Activated naive CD4-positive, alpha-beta T cell treated with anti-CD3 and anti-CD28 coated beads, Interleukin-2, amount 50 U/mL, for 72 hours (primary cell): Measurements from ENCODE around the gene PROK2. TPM values are rescaled to one million over a fixed set of nuclear protein-coding genes. Genes with fewer than 3 reads are reported as not detected.

ENCODE experiments used
- ATAC-seq, 2 donors: fragments of 150-1000 bp; cut with Tn5 transposase; 2 replicates each; pipeline ENCODE4 v1.10.0; 2021; ENCODE audit warnings: mild to moderate bottlenecking in 2 of 2, moderate library complexity in 2 of 2
- DNase-seq, 2 donors: peaks; one replicate each; pipeline ENCODE4 v3.0.0; 2021 to 2022; ENCODE audit warnings: low spot score in 2 of 2
- H3K27ac Mint-ChIP-seq, 2 donors: one replicate each; pipeline ENCODE4 v1.8.0; 2022; ENCODE audit warnings: mild to moderate bottlenecking in 2 of 2, mixed read lengths in 2 of 2
- H3K36me3 Mint-ChIP-seq, 2 donors: one replicate each; pipeline ENCODE4 v1.8.0; 2022; ENCODE audit warnings: mixed read lengths in 2 of 2
- H3K9me3 Mint-ChIP-seq, 2 donors: one replicate each; pipeline ENCODE4 v1.8.0; 2022; ENCODE audit warnings: mixed read lengths in 2 of 2
- total RNA-seq, 2 donors: library from RNA; stranded (reverse); gene quantifications; one replicate each; pipeline ENCODE4 v1.2.3, GENCODE V29; 2022

Gene PROK2
- total RNA-seq, 2 donors from 2014 or later = not detected

DNA sequence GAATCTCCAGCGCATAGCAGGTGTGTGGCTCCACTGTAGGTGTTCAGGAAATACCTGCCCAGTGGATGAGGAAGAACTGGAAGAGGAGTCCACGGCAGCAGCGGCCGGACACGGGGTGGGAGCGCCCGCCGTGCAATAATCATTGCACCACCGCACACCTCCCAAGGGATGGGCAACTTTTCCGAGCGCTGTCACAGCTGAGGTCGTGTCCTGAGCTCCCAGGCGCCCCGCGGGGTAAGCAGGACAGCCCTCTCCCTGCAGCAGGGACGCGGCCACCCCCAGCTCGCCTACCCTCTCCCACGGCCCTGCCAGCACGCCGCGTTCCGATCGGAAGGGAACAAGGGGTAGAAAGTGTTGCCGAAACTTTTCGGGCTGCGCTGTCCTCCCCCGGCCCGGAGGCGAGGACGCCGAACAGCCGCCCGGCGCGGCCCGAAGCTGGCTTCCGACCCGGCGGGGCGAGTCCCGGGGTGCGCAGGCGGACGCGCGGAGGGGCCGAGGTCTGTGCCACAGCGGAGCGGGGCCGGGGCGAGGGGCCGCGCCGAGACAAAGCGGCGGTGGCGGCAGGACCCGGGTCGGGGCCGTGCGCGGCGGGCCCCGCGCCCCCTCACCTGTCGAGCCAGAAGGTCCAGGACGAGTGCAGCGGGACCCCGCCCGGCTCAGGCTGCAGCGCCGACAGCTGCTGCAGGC is 60.2 kb downstream of the PROK2 start:
- no peaks in the 10 kb centered on the region for H3K9me3 Mint-ChIP-seq
- H3K27ac Mint-ChIP-seq = peak overlapping the region; percentile 88
- peaks cover 8 to 10% of the 10 kb centered on the region in 2 donors for H3K36me3 Mint-ChIP-seq
- DNase-seq = peak in 1 of 2 donors; percentile 62
- peak; percentile 25 to 44 for ATAC-seq

DNA sequence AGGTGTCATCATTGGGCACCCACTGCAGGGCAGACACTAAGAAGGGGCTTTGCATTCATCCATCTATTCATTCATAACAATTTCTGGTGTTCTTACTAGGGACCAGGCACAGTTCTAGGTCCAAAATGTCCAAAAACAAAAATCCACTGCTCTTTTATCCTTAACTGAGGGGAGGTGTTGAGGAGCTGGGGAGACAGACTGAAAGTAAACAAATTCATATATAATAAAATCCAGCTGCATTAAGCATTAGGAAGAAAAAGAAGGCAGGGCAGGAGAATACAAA is 60.8 kb downstream of the PROK2 start:
- DNase-seq = no peak
- ATAC-seq = no peak

DNA sequence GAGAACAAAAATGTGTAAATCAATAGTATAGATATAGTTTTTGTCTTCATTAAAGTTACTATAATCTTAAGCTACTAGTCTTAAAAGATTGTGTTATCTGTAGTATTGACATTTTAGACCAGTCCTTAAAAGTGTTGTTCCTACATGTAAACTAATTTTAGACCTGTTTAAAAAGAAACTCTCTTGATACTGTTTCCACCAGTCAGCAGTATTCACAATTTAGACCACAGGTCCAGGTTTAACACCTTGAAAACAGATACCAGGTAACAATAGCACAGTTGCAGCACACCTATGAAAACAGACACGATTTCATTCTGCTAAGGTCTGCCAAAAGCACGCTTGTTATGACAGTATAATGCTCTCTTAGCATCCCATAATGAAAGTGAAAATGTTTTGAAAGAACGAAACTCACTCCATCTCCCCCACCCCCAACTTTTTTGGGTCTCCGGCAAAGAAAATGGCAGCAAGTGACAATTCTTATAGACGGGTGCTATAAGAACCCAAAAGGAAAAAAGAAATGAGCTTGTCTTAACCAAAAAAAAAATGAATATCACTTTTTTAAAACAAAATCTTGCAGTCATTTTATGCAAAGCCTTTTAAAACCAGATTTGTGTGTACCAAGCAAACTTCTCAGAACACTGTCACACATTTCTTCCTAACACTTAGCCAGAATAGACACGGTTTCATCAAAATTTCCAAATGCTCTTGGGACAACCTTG is 61.3 kb downstream of the PROK2 start:
- peak overlapping the region; percentile 88 for H3K27ac Mint-ChIP-seq
- peak; percentile 39 to 63 for ATAC-seq

More for the DNA sequence above, 60.8 kb downstream of the PROK2 start:
- Mint-ChIP-seq H3K36me3 (peaks cover 10 to 12% of the 10 kb centered on the region in 2 donors), H3K9me3 (no peaks in the 10 kb centered on the region), H3K27ac (peak overlapping the region; percentile 88)

DNA sequence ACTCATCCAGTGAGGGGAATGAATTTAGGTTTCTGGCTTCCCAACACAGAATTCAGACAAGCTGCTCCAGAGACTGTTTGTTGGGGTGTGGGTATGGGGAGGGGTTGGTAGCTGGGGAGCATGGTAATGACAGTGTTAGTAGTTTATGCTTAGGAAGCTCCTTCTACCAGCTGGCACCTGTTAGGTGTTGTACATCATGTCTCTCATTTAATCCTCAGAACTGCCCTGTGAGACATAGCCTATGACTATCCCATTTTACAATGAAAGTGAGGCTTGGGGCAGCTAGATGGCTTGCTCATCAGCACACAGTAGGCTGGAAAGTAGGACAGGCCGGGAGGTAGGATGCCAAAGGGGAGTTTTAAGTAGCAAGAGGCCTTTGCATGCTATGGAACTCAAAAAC is 62.3 kb downstream of the PROK2 start:
- no peak for DNase-seq
- H3K27ac Mint-ChIP-seq = peak overlapping the region; percentile 62 to 94
- H3K9me3 Mint-ChIP-seq = no peaks in the 10 kb centered on the region
- peaks cover 10 to 15% of the 10 kb centered on the region in 2 donors for H3K36me3 Mint-ChIP-seq
- peak in 1 of 2 donors; percentile 4 for ATAC-seq

More for the DNA sequence above, 61.3 kb downstream of the PROK2 start:
- DNase-seq = peak in 1 of 2 donors; percentile 58
- Mint-ChIP-seq H3K36me3 (peaks cover 10 to 15% of the 10 kb centered on the region in 2 donors), H3K9me3 (no peaks in the 10 kb centered on the region)

Other genes starting within 250 kb of the PROK2 start
- gene FOXP1, start 201.4 kb downstream of the PROK2 start, total RNA-seq = 100 to 1,000 TPM; 119 to 199 TPM
- 10 to 100 TPM; 24.6 to 29.7 TPM for gene EIF4E3, start 59.7 kb downstream of the PROK2 start, total RNA-seq
- under 1 TPM in 1 of 2 donors, not detected in 1; 0.74 TPM for gene GPR27, start 31.3 kb downstream of the PROK2 start, total RNA-seq